ENCODE measurements around the gene HNRNPF.
"Not testable (repeated sequence)": the region's sequence is repeated elsewhere in the genome, so short reads cannot be mapped to it uniquely, and the experiment has no call there.

HNRNPF gene

DNA sequence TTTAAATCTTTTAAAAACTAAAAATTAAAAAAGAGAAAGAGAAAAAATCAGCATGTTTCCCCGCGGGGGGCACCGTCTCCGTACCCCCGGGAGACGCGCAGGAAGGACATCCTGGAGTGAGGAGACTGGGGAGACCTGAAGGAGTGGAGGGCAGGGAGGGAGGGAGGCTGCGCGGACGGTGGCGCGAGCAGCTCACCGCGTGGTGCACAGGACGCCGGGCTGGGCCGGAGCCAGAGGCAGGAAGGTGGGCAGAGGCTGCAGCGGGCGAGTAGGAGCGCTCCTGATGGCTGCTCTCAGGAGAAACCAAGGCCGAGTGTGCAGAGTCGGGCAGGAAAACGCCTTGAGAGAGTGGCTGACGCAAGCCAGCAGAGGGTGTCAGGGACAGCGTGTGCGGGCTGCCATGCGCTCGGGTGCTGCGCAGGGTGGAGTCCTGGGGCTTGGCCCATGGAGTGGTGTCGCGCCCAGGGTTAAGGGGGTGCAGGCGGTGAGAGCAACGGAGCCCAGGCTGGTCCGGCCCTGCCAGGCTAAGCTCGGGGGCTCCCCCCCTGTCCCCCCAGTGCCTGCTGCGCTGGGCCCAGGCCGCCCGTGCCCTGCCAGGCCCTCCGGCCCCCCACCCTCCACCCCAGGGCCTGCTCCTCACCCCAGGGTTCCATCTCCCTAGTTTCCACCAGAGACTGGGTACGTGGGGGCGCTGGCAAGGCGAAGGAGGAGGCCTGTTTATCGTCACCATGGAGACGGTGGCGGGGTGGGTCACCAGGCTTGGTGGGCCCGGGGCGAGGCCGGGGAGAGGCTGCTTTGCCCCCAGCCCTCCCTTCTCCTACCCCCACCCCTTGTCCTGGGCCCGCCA is 66.5 kb downstream of the HNRNPF start:
- DNase-seq (ENCODE audit: low read depth in 1 of 2, low spot score in 1 of 2), result no peak
- no peak for TF ChIP-seq JUND (IDR thresholded peaks at IDR 0.05; ENCODE audit: low read depth)
- in situ Hi-C loops (cut with HindIII; ENCODE audit: low pct_unique_long_range_greater_than_20kb, low sequenced_read_pairs), result no loop called here

DNA sequence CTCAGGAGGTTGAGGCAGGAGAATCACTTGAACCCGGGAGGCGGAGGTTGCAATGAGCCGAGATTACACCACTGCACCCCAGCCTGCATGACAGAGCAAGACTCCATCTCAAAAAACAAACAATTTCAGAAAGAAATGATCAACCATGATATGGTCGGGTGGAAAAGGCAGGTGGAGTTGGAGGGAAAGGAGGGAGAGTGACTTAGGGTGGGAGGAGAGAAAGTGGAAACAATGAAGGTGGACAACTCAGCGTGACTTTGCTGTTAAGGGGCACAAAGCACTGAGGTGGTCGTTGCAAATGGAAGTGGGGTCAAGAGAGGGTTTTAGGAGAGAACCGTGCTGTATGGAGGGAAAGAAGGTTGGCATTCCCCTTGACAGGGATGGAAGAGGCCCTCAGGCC is 67.5 kb downstream of the HNRNPF start:
- no peak for DNase-seq (ENCODE audit: low read depth in 1 of 2, low spot score in 1 of 2)
- in situ Hi-C loops (cut with HindIII; ENCODE audit: low pct_unique_long_range_greater_than_20kb, low sequenced_read_pairs), result no loop called here
- no peak for TF ChIP-seq JUND (IDR thresholded peaks at IDR 0.05; ENCODE audit: low read depth)

DNA sequence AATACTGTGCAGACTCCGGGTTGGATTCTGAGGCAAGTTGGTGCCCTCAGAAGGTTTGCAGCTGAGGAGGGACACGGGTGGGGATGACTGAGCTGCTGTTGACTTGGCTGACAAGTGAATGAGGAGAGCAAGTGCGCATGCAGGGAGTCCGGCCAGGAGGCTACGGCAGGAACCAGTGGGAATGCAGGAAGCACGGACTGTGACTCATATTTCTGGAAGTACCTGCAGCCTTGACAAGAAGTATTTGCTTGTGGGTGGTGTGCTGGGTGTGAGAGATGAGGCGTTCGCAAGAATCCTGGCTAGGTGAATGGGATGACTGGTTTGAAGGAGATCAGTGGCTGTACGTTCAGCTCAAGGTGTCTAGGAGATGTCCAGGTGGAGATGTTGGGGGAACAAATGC is 68.4 kb downstream of the HNRNPF start:
- peak; percentile 80 to 89 for DNase-seq (ENCODE audit: low read depth in 1 of 2, low spot score in 1 of 2)
- in situ Hi-C loops (cut with HindIII; ENCODE audit: low pct_unique_long_range_greater_than_20kb, low sequenced_read_pairs), result no loop called here
- no peak for TF ChIP-seq JUND (IDR thresholded peaks at IDR 0.05; ENCODE audit: low read depth)

DNA sequence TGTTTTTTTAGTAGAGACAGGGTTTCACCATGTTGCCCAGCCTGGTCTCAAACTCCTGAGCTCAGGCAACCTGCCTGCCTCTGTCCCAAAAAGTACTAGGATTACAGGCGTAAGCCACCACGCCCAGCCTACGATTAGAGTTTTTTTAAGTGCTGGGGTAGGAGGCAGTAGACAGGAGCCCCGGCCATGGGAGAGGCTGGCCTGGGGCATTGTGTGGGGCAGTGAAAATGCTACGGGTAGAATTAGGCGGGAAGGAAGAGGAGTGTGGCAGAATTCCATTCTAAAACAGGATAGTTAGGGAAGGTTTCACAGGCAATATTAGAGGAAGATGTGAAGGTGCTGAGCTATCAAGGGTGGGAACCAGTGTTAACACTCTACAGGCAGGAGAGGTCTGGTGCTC is 68.9 kb downstream of the HNRNPF start:
- in situ Hi-C loops (cut with HindIII; ENCODE audit: low pct_unique_long_range_greater_than_20kb, low sequenced_read_pairs), result no loop called here
- DNase-seq (ENCODE audit: low read depth in 1 of 2, low spot score in 1 of 2), result no peak
- TF ChIP-seq JUND (IDR thresholded peaks at IDR 0.05; ENCODE audit: low read depth), result no peak

DNA sequence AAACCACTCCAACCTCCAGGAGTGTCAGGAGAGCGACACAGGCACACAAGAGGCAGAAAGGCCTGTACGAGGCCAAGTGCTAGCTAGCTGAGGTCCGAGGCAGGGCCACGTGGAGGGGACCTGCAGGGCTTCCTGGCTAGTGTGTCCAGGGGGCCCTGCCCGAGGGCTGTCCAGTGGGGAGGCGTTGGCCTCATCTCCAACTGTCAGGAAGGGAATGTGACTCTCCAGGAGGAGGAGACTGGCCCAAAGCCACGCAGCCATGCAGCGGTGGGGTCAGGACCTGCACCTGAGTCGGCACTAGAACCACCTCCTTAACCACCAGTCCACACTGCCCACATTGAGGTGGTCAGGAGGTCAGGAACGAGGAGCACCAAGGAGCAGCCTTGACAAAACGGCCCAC is 69.8 kb downstream of the HNRNPF start:
- no peak for DNase-seq (ENCODE audit: low read depth in 1 of 2, low spot score in 1 of 2)
- in situ Hi-C loops (cut with HindIII; ENCODE audit: low pct_unique_long_range_greater_than_20kb, low sequenced_read_pairs), result no loop called here
- TF ChIP-seq JUND (IDR thresholded peaks at IDR 0.05; ENCODE audit: low read depth), result no peak

DNA sequence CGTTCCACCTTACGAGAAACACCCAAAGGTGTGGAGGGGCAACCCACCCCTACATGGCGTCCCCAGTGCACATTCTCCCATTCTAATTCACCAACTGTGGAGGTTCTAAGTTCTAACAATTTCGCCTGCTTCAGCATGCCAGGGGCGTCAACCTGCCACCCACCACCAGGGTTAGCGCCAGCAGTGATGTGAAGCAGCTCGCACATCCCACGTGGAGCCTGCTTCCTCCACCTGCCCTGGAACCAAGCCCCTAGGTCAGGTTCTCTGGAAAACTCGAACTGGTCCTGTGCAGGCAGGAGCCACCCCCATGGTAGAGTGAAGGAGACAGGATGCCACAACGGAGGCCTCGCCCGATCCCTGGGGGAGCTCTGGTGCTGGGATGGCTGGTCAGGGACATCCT is 70.9 kb downstream of the HNRNPF start:
- no peak for DNase-seq (ENCODE audit: low read depth in 1 of 2, low spot score in 1 of 2)
- in situ Hi-C loops (cut with HindIII; ENCODE audit: low pct_unique_long_range_greater_than_20kb, low sequenced_read_pairs), result no loop called here
- no peak for TF ChIP-seq JUND (IDR thresholded peaks at IDR 0.05; ENCODE audit: low read depth)

DNA sequence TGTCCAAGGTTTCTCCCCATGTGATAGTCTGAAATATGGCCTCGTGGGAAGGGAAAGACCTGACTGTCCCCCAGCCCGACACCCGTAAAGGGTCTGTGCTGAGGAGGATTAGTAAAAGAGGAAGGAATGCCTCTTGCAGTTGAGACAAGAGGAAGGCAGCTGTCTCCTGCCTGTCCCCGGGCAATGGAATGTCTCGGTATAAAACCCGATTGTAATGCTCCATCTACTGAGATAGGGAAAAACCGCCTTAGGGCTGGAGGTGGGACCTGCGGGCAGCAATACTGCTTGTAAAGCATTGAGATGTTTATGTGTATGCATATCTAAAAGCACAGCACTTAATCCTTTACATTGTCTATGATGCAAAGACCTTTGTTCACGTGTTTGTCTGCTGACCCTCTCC is 71.5 kb downstream of the HNRNPF start:
- in situ Hi-C loops (cut with HindIII; ENCODE audit: low pct_unique_long_range_greater_than_20kb, low sequenced_read_pairs), result not testable (repeated sequence)

DNA sequence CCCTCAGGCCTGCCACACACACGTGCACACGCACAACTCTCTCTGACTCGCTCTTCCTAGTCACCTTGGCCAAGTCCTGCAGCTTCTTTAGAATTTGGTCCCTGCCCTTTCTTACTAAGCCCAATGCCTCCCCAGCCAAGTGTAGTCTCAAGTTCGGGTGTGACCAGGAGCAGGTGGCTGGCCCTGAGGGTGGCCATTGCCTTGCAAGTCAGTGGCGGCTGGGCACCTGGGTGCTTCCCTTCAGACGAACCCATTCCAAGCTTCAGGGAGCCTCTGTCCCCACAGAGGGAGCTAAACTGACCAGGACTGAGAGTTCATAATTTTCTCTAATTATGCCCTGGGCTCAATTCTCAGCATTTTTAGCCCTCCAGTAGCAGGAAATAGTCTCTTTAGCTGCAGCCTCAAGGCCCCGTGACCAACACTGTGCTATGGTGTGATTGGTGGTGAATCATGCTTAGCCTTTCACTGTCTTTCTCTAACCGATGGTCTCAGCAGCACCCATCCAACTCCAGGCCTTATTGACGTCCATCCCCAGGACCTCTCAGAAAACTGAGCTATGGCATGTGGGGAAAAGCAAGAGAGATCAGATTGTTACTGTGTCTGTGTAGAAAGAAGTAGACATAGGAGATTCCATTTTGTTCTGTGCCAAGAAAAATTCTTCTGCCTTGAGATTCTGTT is 72.2 kb downstream of the HNRNPF start:
- no peak for TF ChIP-seq JUND (IDR thresholded peaks at IDR 0.05; ENCODE audit: low read depth)
- DNase-seq (ENCODE audit: low read depth in 1 of 2, low spot score in 1 of 2), result no peak
- in situ Hi-C loops (cut with HindIII; ENCODE audit: low pct_unique_long_range_greater_than_20kb, low sequenced_read_pairs), result no loop called here

More for the DNA sequence above, 71.5 kb downstream of the HNRNPF start:
- DNase-seq (ENCODE audit: low read depth in 1 of 2, low spot score in 1 of 2), result not testable (repeated sequence)

DNA sequence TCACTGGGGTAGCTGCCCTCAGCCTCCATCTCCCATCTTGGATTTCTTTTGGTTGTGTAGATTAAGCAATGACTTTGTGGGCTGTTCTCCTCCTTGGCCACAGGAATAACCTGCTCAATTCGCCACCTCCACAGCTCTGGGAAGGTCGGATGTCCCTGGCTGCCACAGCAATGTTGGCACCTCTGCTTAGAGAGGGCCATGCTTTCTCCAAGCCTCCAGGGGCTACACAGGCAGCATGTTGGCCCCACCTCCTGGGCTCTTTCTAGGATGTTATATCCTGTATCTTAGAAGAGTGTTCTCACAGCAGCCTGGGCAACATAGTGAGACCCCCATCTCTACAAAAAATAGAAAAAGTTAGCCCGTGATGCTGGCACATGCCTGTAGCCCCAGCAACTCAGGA is 72.9 kb downstream of the HNRNPF start:
- TF ChIP-seq JUND (IDR thresholded peaks at IDR 0.05; ENCODE audit: low read depth), result no peak
- DNase-seq (ENCODE audit: low read depth in 1 of 2, low spot score in 1 of 2), result no peak
- in situ Hi-C loops (cut with HindIII; ENCODE audit: low pct_unique_long_range_greater_than_20kb, low sequenced_read_pairs), result no loop called here
